IPS DF 4.7 (cell line): ENCODE data around the gene PCDH9.

Experiments
- DNase-seq: peaks from one replicate; pipeline ENCODE4 v3.0.0-alpha.2; 2013; ENCODE audit warnings: low spot score; ENCODE audit errors: extremely low read depth

Gene PCDH9

DNA sequence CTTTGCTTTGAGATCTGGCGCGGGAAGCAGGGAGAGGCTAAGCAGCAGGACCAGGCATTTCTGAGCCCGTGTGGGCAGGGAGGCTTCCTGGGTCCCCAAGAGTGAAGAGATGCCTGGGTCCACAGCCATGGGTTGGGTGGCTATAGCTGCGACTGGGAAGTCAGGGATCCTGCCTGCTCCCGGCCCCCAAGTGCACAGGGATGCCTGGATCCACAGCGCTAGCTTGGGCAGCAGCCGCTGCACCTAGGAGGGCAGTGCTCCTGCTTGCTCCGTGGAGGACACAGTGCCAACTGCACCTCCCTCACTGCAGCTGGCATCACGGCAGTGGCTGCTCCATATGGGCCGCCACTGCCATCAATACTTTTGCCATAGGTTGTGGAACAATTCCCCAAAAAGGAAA lies 384.7 kb downstream of the PCDH9 start:
- DNase-seq, result no peak

DNA sequence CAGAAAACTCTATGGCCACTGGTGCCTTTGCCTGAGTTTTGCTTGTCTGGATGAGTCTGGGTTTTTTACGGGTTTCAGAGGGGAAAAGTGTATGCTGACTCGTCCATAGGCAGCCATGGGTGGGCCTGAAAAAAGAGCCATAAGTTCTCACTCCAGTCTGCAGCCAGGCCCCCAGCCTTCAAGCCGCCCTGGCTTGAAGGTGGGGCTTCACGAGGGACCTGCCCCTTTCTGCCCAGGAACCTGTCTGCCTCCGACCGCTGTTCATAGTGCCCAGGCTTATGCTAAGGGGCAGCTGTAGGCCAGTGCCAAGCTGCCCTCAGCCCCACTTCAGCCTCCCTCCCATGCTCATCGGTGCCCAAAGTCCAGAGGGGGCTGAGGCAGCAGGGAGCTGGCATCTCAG lies 385.2 kb downstream of the PCDH9 start:
- no peak for DNase-seq

DNA sequence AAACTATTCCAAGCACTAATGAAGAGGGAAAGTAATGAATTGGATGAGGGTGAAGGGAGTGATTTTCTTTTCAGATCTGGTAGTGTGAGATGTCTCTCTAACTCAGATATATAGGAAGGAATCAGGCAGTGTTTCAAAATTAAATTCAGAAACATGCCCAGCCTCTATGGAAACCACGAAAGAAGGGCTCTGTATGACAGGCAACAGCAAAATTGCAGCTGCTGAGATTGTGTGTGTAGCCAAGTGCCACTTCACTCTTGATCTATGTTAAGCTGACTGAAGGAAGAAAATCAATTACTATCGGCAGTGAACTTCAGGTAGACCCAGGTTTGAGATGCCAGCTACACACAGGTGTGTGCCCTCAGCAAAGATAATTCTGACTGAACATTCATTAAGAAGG lies 387.4 kb downstream of the PCDH9 start:
- DNase-seq, result no peak

DNA sequence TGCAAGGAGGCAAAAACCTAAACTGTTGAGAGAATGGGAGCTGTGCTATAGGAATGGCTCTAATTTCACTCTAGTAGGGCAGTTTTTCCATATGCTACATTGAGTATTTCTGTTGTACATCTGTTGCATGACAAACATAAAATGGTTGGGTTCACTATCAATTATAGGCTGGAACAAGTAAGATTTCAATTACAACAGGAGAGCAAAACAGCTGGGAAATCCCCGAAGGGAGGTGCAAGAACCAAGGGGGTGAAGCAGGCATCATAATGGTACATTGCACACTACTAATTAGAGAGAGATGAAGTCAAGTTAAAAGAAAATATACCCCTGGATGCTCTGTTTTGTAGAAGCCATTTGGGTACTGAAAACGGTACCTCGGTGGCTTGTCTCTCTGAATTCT lies 389.5 kb downstream of the PCDH9 start:
- DNase-seq, result no peak

DNA sequence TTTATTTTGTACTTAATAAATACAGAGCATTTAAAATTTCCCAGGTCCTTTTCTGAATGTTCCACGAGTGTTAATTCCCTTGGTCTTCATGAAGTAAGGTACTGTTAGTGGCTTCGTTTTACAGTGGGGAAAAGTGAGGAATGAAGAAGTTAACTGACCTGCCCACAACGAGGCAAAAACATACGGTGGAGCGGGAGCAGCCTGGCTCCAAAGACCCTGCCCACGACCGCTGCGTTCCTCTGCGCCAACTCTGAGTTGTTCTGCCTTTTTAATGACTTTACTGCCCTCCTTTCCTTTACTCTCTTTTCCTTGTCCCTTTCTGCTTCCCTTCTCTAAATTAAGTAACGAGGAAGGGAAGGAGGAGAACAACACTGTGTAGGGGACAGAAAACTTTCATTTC lies 392.9 kb downstream of the PCDH9 start:
- DNase-seq, result no peak

DNA sequence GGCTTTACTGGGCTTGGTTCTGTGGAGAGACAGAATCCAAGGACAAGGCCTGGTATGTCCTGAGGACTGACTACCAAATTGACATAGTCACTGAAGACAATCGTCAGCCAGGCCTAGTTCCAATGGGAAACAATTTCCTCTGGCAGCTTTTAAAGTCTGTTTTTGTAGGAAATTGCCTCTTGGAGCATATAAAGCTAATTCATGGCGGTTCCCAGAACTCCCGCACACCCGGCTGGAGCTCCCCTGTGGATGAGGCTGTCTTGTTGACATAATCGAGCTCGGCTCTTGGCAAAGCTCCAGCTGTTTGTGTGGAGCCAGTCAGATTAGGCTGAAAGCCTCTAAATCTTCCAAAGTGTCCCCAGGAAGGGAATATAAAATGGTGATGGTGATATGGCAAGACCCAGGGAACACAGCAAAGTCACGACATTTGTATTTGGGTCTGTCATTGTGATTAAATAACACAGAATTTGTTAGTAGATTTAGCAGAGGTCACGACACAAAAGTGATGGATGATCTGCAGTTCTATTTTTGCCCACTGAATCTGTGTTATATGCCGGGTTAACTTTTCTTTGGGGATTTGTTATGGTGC lies 395.0 kb downstream of the PCDH9 start:
- no peak for DNase-seq

DNA sequence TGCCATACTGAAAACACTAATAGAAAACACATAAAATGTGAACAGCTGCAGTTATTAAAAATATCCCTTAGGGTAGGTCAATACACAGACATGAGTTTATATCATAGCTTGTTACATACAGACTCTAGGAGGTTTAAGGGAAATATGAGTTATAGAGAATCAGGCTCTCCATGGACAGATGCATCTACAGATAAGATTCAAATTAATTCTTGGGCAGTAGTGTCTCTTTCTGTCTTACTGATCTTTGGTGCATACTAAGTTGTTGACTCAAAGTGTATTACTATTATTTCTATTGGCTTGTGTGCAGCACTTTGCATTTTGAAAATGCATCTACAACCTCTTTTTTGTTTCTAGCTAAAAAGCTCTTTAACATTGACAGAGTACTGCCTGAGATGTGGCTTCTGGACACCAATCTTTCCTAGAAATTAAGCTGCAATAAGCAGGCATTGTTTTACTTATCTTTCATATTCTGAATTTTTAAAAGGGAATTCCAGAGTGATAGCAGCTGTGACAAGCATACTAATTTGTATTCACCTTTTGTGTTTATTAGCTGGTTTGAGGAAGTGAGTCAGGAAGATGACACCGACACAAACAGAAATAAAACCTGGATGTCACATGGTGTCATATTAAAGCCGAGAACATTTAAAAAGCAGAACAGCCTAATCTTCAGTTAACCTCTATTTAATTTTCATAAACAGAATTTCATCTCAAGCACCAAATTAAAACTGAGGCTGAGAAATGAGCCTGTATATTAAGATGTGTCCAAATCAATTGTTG lies 399.0 kb downstream of the PCDH9 start:
- no peak for DNase-seq

DNA sequence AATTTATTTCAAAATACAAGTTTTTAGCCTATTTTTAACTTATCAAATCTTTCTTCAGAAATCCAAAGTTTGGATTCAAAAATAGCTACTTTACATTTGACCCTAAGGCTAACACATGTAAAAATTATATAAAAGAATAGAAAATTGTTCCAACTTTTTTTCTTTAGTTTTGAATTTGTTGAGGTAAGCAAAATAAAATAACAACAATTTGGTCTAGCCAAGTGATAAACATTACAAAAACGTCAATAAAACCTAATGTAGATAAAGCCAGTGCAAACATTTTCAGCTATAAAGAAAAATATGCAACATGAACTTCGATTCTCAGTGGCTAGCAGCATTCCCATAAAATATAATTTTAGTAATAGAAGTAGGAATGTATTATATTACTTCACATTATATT lies 400.3 kb downstream of the PCDH9 start:
- DNase-seq, result no peak

DNA sequence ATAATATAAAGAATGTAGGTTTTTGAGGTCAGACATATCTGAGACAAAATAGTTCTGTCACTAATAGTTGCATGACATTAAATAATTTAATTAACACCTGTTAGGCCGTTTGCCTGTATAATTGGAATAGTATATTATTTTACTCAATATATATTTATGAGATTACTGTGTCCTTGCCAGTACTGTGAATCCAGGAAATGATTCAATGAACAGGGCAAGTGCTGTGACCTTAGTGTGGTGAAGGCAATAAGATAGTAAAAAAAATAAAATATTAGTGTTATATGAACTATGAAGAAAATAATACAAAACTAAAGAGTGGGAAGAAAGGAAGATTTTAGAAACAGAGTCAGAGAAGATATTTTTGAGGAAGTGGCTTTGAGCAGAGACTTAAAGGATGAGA lies 403.7 kb downstream of the PCDH9 start:
- DNase-seq, result no peak

DNA sequence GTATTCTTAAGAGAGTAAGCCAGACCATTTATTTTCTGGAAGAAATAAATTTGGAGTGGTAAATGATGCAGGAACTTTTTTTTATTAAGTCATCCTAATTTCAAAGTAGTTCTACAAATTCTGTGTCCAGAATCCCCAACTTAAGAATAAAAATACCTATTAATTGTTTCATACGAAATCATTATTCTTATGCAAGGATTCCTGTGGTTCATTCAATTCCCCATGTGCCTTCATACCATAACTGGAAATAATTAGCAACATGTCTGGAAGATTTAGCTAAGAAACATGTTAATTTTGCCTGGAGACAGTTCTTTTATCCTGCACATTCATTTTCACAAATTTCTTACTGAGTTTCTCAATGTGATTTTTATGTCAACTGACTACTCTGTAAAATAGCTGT lies 408.6 kb downstream of the PCDH9 start:
- no peak for DNase-seq

DNA sequence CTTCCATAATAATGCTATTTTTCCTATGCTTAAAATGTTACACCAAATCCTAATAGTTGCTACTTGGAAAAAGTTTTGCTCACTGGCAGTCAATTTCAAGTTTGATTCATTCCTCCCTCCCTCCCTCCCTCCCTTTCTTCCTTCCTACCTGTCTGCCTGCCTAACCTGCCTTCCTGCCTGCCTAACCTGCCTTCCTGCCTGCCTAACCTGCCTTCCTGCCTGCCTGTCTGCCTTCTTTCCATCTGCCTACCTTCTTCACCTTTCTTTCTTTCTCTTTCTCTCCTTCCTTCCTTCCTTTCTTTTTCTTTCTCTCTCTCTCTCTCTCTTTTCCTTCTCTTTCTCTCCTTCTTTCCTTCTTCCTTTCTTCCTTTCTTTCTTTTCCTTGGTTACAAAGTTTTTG lies 418.7 kb downstream of the PCDH9 start:
- DNase-seq, result no peak

DNA sequence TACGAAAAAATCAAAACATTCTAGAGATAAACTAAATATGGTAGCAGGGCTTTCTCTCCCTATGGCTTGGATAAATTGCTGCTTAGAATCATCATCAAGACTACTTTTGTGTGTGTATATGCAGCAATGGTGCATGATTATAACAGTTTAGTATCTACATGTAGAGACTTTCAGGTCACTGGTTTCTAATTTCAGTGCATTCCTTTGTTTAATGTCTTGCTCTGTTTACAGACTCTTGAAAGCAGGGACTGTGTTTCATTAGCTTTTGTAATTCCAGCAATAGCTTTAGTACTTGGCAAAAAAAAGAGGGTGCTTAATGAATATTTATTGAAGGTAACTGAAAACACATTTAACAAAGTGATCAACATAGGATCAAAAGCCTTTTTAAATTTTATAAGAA lies 420.7 kb downstream of the PCDH9 start:
- DNase-seq, result no peak

DNA sequence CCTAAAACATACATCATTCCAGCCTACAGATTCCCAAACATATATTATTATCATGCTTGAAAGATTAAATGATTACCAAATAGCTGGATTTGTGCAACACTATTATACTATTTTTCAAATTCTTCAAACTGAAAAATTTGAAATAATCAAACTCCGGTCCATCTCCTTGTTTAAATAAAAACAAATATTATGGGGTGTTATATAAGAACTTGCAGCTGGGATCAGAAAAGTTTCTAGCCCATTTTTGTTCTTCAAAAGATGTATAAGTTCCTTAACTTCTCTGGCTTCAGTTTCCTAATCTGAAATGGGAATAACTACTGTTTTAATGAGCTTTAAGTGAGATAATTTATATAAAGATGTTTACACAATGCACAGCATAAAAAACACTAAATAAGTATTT lies 422.9 kb downstream of the PCDH9 start:
- no peak for DNase-seq

DNA sequence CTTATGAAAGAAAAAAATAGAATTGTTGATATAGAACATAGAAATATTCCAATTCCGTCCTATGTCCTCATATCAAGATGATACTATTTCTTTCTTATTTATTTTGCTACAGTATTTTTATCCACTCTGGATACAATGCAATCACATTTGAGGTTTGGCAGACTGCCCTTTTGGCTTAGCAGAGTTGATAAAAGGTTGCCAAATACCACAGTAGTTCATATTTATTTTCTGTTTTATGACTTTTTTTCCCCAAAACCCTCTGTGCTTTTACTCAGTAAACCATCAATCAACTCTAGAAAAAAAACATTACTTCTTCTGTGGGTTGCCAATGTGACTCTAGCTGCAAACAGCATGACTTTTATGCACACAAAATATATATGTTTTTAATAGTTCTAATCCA lies 424.5 kb downstream of the PCDH9 start:
- no peak for DNase-seq

DNA sequence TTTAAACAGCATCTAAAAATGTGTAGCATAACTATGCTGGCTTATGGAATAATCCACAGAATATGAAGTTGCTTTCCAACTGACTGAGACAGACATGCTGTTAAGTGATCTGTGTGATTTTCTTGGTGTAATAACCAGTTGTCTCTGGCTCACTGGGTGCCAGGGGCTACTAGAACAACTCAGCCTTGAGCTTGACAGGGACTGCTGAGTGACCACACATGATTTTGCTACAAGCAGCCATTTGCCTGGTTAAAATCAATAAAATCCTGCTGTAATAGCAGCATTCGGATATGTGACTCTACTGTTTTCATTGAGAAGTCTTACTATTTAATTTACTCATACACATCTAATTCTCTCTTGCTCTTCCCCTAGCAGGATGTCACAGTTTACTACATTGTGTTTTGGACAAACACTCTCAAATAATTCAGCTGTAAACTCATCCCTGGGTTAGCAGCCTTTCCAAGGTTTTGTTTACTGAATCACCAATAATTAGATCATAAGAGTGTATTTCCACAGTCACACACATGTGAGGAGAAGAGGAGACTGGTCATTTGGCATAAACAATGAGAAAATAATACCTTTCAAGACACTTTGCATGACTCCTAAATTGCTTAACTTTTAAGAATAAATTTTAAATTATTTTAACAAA lies 426.2 kb downstream of the PCDH9 start:
- DNase-seq, result no peak

DNA sequence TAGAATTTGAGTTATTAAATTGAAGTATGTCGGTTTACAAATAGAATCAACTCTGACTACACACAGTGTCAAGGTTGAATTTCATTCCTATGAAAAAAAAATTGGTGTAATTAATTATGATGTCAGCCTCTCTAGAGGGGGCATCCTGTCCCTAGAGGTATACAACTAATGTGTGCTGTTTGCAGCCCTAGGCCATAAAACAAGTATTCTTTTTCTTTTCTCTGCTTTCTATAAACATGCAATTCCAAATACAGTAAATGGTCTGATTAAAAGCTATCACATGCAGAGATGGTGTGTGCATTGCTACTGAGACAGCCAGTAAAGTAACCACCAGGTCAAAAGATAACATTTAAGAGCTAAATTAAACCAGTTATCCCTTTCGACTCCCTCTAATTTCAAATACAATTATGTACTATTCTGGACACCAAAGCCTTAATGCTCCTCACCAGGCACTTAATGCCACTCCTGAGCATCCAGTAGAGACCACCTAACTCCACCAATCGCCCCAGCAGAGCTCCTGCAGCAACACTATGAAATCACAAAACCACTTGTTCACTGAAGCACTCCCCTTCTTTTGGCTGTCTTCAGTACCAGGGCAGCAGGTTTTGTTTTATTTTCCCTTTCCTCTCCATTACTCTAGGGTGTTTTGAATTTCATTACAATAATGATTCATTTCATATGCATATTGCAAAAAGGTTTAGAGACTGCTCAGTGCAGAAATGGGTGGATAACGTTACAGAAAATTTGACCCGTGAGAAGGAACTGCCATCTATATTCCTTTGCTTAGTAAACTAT lies 426.9 kb downstream of the PCDH9 start:
- DNase-seq, result no peak

DNA sequence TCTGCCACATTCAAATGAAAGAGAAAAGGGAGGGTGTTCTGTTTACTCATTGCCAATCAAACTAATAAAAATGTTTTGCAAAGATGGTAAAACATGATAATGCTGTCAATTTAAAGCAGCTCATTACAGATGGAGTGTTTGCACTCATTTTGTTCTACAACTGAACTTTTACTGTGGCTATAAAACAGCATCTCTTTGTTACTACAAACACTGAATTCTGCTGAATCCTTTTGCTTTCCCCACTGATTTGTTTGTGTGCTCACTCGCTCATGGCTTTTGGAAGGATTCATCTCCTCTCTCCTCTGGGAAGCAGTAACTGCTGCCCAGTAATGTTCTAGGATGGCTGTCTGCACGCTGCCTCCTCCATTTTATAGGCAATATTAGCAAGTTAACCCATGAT lies 434.5 kb downstream of the PCDH9 start:
- DNase-seq, result no peak

DNA sequence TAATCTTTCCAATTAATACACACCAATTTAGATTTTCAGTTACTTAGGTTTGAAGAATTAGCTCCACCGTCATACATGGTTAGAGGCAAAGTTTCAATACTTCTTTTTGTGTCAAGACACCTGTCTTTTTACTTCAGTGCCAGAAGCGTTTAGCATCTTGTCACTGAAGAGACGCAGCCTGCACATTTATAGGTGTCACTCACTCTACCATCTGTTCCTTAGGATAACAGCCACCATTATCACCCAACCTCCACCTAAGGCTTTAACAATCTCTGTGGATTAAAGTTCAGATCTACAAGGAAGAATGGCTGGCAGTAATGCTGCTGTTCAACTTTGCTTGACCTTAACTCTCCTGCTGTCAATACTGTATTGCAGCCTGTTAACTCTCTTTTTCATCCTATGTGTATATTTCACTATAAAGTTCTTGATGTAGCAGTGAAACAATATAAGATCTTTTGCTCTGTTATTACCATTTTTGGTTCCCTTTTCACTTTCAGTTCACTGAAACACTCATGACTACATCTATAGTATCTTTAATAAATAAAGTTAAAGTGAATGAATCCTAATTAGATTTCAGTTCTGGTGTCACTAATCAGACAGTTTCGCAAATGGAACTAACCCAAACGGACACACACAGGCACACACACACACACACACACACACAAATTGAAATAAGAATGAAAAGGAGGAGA lies 435.6 kb downstream of the PCDH9 start:
- DNase-seq, result no peak

DNA sequence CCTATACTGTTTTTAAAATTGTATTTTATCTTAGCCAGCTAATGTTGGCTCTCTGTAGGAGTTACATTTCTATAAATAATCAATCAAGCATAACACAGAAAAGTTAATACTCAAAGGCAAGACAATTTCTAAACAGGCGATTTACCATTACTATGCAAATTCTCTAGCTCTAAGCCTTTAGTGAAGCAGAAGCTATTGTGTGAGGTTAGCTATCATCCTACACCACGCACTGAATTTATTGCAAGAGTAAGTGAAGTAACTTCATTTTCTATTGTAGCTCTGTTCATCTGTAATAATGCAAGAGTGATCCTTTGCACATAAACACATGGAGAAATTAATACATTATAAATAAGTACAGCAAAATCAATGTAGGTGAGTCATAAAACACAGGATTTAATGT lies 439.3 kb downstream of the PCDH9 start:
- no peak for DNase-seq

DNA sequence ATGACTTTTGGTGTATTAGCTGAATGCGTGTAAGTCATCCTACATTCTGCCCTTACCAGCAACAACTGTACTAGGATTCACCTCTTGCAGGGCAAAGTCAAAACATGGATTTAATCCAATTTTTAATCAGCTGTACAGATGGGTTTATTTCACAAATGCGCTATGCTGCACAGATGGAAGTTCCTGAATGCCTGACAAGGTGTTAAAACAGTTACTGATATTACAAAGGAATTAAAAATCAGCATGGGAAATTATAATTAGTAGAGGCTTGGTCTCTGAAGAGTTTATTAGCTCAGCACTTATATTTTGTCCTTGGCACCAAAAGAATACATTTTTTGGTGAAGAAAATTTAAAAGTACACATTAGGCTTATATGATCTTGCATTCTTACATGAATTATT lies 448.9 kb downstream of the PCDH9 start:
- DNase-seq, result no peak

DNA sequence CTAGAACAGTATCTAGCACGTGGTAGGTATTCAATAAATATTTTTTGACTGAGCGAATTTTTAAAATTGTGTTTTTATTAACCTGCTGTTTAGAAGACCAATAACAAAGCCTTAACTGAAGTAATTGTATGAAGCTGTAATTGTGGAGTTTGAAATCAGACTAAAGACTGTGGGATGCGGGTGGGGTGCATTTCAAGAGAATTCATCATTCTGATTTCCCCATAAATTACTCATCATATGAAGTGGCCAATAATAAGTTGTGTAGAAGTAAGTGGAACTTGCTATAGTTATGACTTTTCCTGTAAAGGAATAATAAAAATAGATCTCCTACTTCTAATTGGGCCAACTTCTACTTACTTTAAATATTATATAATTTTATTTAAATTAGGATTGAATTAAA lies 449.3 kb downstream of the PCDH9 start:
- no peak for DNase-seq

DNA sequence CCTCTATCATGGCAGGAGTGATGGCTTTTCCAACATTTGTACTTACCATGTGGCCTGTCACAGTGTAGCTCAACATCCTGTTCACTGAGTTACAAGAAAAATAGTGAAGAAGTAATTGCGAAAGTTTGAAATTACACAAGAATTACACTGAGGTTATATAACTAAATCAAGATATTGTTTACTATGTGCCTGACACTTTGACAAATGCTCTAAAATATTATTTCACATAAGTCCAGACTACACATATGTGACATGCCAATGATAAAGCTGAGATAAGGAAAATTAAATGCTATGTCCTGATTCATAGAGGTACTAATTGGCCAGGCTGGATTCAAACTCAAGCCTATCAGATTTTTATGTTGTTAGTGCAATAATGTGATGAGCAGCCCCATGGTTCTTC lies 451.7 kb downstream of the PCDH9 start:
- no peak for DNase-seq
